BLaER1 treated with 17β-estradiol and CSF1 and Interleukin-3, amounts not matched to agents 10 nM and 100 nM (cell line): ENCODE data around the gene SERPINE2.

Experiments
- H3K27ac ChIP-seq, 11 experiments: shearing (Covaris generic); formaldehyde crosslinking; 2 replicates each; pipeline ENCODE4 v1.8.1; 2022
- H3K27me3 ChIP-seq, 11 experiments: shearing (Covaris generic); formaldehyde crosslinking; 2 replicates each; pipeline ENCODE4 v1.8.1; 2022
- H3K36me3 ChIP-seq, 11 experiments: shearing (Covaris generic); formaldehyde crosslinking; 2 replicates each; pipeline ENCODE4 v1.8.1; 2022
- H3K4me1 ChIP-seq, 10 experiments: shearing (Covaris generic); formaldehyde crosslinking; 2 replicates each; pipeline ENCODE4 v1.8.1; 2022
- H3K4me2 ChIP-seq, 11 experiments: shearing (Covaris generic); formaldehyde crosslinking; 2 replicates each; pipeline ENCODE4 v1.8.1; 2022
- H3K4me3 ChIP-seq, 10 experiments: shearing (Covaris generic); formaldehyde crosslinking; 2 replicates each; pipeline ENCODE4 v1.8.1; 2022
- H3K9ac ChIP-seq, 11 experiments: shearing (Covaris generic); formaldehyde crosslinking; 2 replicates each; pipeline ENCODE4 v1.8.1; 2022
- H3K9me3 ChIP-seq, 11 experiments: shearing (Covaris generic); formaldehyde crosslinking; replicated peaks in 1 of 11; 2 replicates each; pipeline ENCODE4 v1.8.1; 2022
- H4K20me1 ChIP-seq, 11 experiments: shearing (Covaris generic); formaldehyde crosslinking; 2 replicates each; pipeline ENCODE4 v1.8.1; 2022
- Cebpa-rat ChIP-seq, 11 experiments: shearing (Covaris generic); IDR thresholded peaks; 2 replicates each; pipeline ENCODE4 v1.8.1; 2022

SERPINE2 gene

DNA sequence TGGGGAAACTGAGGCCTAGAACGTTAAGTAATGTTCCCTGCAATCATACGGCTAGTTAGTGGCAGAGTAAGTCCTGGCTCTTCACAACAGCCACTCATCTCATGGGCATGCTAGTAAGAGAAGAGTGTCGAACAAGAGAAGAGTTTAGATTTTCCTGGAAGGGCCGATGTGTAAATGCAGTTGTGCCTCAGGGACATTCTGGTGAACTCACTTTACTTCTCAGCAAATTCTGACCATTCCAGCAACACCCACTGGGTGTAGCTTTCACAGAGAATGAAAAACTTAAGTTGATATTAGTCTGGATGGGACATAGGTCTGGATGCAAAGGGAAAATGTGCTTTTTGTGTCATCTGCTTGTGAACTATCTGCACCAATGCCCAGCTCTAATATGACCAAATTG lies 58.3 kb downstream of the SERPINE2 start:
- Histone ChIP-seq H3K4me2 (peak overlapping the region in 4 of 11 experiments; percentile 17 to 34 (median 24); a peak in 6 of 22 replicates), H3K9me3 (no peaks in the 10 kb centered on the region), H4K20me1 (no peaks in the 10 kb centered on the region), H3K27ac (no peak overlapping the region), H3K36me3 (peaks cover 0 to 71% (median 18%) of the 10 kb centered on the region in 11 experiments; a peak in 17 of 22 replicates), H3K4me3 (no peak overlapping the region), H3K27me3 (no peaks in the 10 kb centered on the region), H3K9ac (no peak overlapping the region), H3K4me1 (peaks cover 0 to 14% (median 9%) of the 10 kb centered on the region in 10 experiments; a peak in 13 of 20 replicates)
- TF ChIP-seq Cebpa-rat (IDR thresholded peaks at IDR 0.05): no peak

GRCh38 chr2:223980397-223980735 lies 58.7 kb downstream of the SERPINE2 start:
- H4K20me1 ChIP-seq: no peaks in the 10 kb centered on the region
- no peaks in the 10 kb centered on the region for H3K9me3 ChIP-seq
- peak overlapping the region in 7 of 11 experiments; percentile 9 to 34 (median 22); a peak in 9 of 22 replicates for H3K4me2 ChIP-seq
- H3K4me3 ChIP-seq: no peak overlapping the region
- peaks cover 0 to 14% (median 9%) of the 10 kb centered on the region in 10 experiments; a peak in 13 of 20 replicates for H3K4me1 ChIP-seq
- H3K27ac ChIP-seq: no peak overlapping the region
- H3K9ac ChIP-seq: no peak overlapping the region
- peaks cover 0 to 70% (median 18%) of the 10 kb centered on the region in 11 experiments; a peak in 17 of 22 replicates for H3K36me3 ChIP-seq
- no peaks in the 10 kb centered on the region for H3K27me3 ChIP-seq
- TF ChIP-seq Cebpa-rat (IDR thresholded peaks at IDR 0.05): no peak

DNA sequence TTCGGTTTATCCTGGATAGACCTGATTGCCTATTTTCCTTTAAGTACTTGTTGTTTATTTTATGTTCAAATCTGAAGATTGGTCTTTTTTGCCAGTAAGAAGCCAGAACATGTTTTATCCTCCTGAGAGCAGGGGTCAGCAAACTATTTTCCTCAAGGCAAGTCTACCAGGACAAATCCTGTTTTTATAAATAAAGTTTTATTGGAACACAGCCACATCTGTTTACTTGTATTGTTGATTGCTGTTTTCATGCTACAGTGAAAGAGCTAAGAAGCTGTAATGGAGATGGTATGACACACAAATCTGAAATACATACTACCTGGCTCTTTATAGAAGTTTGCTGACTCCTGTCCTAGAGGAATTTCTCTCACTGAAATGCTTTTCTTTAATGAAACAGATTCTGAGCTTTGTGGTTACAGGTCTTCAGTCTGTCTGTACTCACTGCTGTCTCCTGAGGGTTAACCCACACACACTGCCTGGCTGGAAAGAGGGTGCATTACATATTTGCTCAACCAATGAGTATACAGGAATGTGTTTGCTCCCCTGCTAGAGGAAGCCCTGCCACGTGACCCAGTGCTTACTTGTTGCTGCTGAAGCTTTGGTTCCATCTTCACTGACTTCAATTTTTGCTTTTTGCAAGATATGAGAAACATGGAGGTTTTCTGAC lies 59.2 kb downstream of the SERPINE2 start:
- no peaks in the 10 kb centered on the region for H3K9me3 ChIP-seq
- no peak for TF ChIP-seq Cebpa-rat (IDR thresholded peaks at IDR 0.05)
- no peak overlapping the region for H3K4me3 ChIP-seq
- no peak overlapping the region for H3K27ac ChIP-seq
- peak overlapping the region in 7 of 11 experiments; percentile 9 to 34 (median 22); a peak in 8 of 22 replicates for H3K4me2 ChIP-seq
- no peak overlapping the region for H3K9ac ChIP-seq
- peaks cover 0 to 13% (median 9%) of the 10 kb centered on the region in 10 experiments; a peak in 13 of 20 replicates for H3K4me1 ChIP-seq
- H3K27me3 ChIP-seq: no peaks in the 10 kb centered on the region
- H4K20me1 ChIP-seq: no peaks in the 10 kb centered on the region
- peaks cover 0 to 65% (median 18%) of the 10 kb centered on the region in 11 experiments; a peak in 17 of 22 replicates for H3K36me3 ChIP-seq

DNA sequence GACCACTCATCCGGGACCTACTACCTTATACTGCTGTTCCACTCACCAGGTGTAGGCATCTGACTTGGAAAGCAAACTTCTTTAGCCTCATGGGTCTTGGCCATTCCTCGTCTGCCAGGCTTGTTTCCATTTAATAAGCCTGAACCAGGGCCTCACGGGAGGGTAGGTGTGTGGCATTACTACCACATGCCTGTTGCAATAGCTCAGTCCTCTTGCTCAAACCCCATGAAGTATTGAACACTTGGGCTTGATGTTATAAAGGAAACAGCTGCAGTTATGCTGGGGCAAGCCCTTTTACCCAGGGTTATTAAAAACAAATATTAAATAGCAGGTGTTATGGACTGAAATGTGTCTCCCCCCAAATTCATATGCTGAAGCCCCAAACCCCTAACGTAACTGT lies 60.6 kb downstream of the SERPINE2 start:
- H3K4me1 ChIP-seq: peaks cover 0 to 13% (median 8%) of the 10 kb centered on the region in 10 experiments; a peak in 12 of 20 replicates
- no peak overlapping the region for H3K9ac ChIP-seq
- no peaks in the 10 kb centered on the region for H3K9me3 ChIP-seq
- H3K36me3 ChIP-seq: peaks cover 0 to 50% (median 7%) of the 10 kb centered on the region in 11 experiments; a peak in 12 of 22 replicates
- H3K27ac ChIP-seq: no peak overlapping the region
- H3K27me3 ChIP-seq: no peaks in the 10 kb centered on the region
- no peak overlapping the region for H3K4me3 ChIP-seq
- no peak overlapping the region for H3K4me2 ChIP-seq
- no peaks in the 10 kb centered on the region for H4K20me1 ChIP-seq
- TF ChIP-seq Cebpa-rat (IDR thresholded peaks at IDR 0.05): no peak

DNA sequence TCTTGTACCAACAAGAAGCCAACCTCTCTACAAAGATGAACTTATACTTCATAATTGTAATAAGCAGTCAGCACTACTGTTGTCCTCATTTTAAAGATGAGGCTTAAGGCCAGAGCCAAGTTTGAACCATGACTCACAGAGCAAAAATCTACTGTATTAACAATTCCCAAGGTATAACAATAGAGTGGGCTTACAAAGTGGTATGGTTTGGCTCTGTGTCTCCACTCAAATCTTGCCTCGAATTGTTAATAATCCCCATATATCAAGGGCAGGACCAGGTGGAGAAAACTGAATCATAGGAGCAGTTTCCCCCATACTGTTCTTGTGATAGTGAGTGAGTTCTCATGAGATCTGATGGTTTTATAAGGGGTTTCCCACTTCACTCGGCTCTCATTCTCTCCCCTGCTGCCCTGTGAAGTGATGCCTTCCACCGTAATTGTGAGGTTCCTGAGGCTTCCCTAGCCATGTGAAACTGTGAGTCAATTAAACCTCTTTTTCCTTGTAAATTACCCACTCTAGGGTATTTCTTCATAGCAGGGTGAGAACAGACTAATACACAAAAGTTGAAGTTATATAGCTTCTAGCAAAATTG lies 62.4 kb downstream of the SERPINE2 start:
- Histone ChIP-seq H3K27ac (no peak overlapping the region), H3K9ac (no peak overlapping the region), H3K9me3 (no peaks in the 10 kb centered on the region), H3K36me3 (peaks cover 0 to 36% (median 7%) of the 10 kb centered on the region in 11 experiments; a peak in 12 of 22 replicates), H3K4me1 (peaks cover 0 to 13% (median 8%) of the 10 kb centered on the region in 10 experiments; a peak in 12 of 20 replicates), H3K4me3 (no peak overlapping the region), H3K27me3 (no peaks in the 10 kb centered on the region), H3K4me2 (no peak overlapping the region), H4K20me1 (no peaks in the 10 kb centered on the region)
- TF ChIP-seq Cebpa-rat (IDR thresholded peaks at IDR 0.05): no peak

GRCh38 chr2:223973606-223974005 lies 65.5 kb downstream of the SERPINE2 start:
- no peaks in the 10 kb centered on the region for H3K27me3 ChIP-seq
- H3K4me2 ChIP-seq: no peak overlapping the region
- no peak overlapping the region for H3K9ac ChIP-seq
- peaks cover 2 to 32% (median 10%) of the 10 kb centered on the region in 11 experiments; a peak in 19 of 22 replicates for H3K36me3 ChIP-seq
- 0 out of 20 replicates have a peak, but pooled peaks cover 0 to 4% (median 0%) of the 10 kb centered on the region in 10 experiments for H3K4me1 ChIP-seq
- H3K9me3 ChIP-seq: no peaks in the 10 kb centered on the region
- no peak for TF ChIP-seq Cebpa-rat (IDR thresholded peaks at IDR 0.05)
- 0 out of 22 replicates have a peak, but pooled peaks cover 0 to 3% (median 0%) of the 10 kb centered on the region in 11 experiments for H4K20me1 ChIP-seq
- H3K27ac ChIP-seq: no peak overlapping the region
- no peak overlapping the region for H3K4me3 ChIP-seq

GRCh38 chr2:223972656-223973102 lies 66.4 kb downstream of the SERPINE2 start:
- Histone ChIP-seq H3K4me2 (no peak overlapping the region), H3K9ac (no peak overlapping the region), H3K9me3 (no peaks in the 10 kb centered on the region), H3K27ac (no peak overlapping the region), H3K27me3 (no peaks in the 10 kb centered on the region), H4K20me1 (peaks cover 0 to 8% (median 0%) of the 10 kb centered on the region in 11 experiments; a peak in 1 of 22 replicates), H3K4me1 (0 out of 20 replicates have a peak, but pooled peaks cover 0 to 4% (median 0%) of the 10 kb centered on the region in 10 experiments), H3K36me3 (peaks cover 11 to 41% (median 19%) of the 10 kb centered on the region in 11 experiments), H3K4me3 (no peak overlapping the region)
- no peak for TF ChIP-seq Cebpa-rat (IDR thresholded peaks at IDR 0.05)

GRCh38 chr2:223971731-223972130 lies 67.4 kb downstream of the SERPINE2 start:
- peaks cover 20 to 50% (median 29%) of the 10 kb centered on the region in 11 experiments for H3K36me3 ChIP-seq
- no peak overlapping the region for H3K4me3 ChIP-seq
- TF ChIP-seq Cebpa-rat (IDR thresholded peaks at IDR 0.05): no peak
- H3K4me1 ChIP-seq: 0 out of 20 replicates have a peak, but pooled peaks cover 0 to 4% (median 0%) of the 10 kb centered on the region in 10 experiments
- H3K27ac ChIP-seq: no peak overlapping the region
- H3K9ac ChIP-seq: no peak overlapping the region
- no peak overlapping the region for H3K4me2 ChIP-seq
- H3K27me3 ChIP-seq: no peaks in the 10 kb centered on the region
- H3K9me3 ChIP-seq: no peaks in the 10 kb centered on the region
- H4K20me1 ChIP-seq: peaks cover 0 to 15% (median 3%) of the 10 kb centered on the region in 11 experiments; a peak in 6 of 22 replicates
